Measurements from ENCODE around the gene EDC4. TPM values are rescaled to one million over a fixed set of nuclear protein-coding genes. Genes with fewer than 3 reads are reported as not detected.
A peak's percentile ranks its signal among the peaks of the same experiment; 100 is the strongest.

The EDC4 gene
- polyA plus RNA-seq, 2 of the 4 experiments (the other 2 are of a cell fraction): 21.0 to 54.9 TPM

GRCh38 chr16:67847064-67847861 is 25.6 kb upstream of the EDC4 start, which contains the start of gene CENPT (continued):
- TF ChIP-seq TFCP2L1 (CRISPR knock-in tag; IDR thresholded peaks at IDR 0.05): peak; percentile 47; the same call in 1 of the 2 replicates
- no peak for TF ChIP-seq JUNB (IDR thresholded peaks at IDR 0.05)
- TF ChIP-seq SMC3 (IDR thresholded peaks at IDR 0.05): no peak

GRCh38 chr16:67848118-67848517 is 24.7 kb upstream of the EDC4 start:
- ATAC-seq: no peak
- ChIA-PET CTCF (interaction anchor here (0.9 to 3.5 kb wide), 6 partner anchors 9 to 301 kb away, joined by 3 to 17 read pairs (median 3); partner anchors contain the start of gene NRN1L), POLR2A (no interaction called here)
- peak overlapping the region; percentile 89 to 98 for H3K27ac ChIP-seq
- TF ChIP-seq EHF (CRISPR knock-in tag; IDR thresholded peaks at IDR 0.05) (no peak), POLR2A (IDR thresholded peaks at IDR 0.05; ENCODE audit: low read length) (no peak), MAFK (IDR thresholded peaks at IDR 0.05; ENCODE audit: partially characterized antibody) (no peak), PBX3 (IDR thresholded peaks at IDR 0.05) (no peak), CTCF (IDR thresholded peaks at IDR 0.05) (no peak), TFCP2L1 (CRISPR knock-in tag; IDR thresholded peaks at IDR 0.05) (no peak), KDM1A (IDR thresholded peaks at IDR 0.05; ENCODE audit: low read depth) (no peak), KDM5A (IDR thresholded peaks at IDR 0.05) (no peak), ATOH8 (CRISPR knock-in tag; IDR thresholded peaks at IDR 0.05; ENCODE audit: low read depth) (no peak), FOXS1 (CRISPR knock-in tag; IDR thresholded peaks at IDR 0.05) (no peak)
- no peak for FAIRE-seq
- no peak for DNase-seq (ENCODE audit: low read depth in 1 of 2, low spot score in 1 of 2)
- peaks cover 35% of the 10 kb centered on the region for H3K4me1 ChIP-seq
- peak overlapping the region; percentile 93 for H3K4me3 ChIP-seq
- WGBS (ENCODE audit: missing lambda C conversion rate): 93% methylated on average over 11 of the region's 11 CpGs
- H3K9me3 ChIP-seq: no peaks in the 10 kb centered on the region
- H3K4me2 ChIP-seq: peak overlapping the region; percentile 98

GRCh38 chr16:67853670-67854069 is 19.2 kb upstream of the EDC4 start:
- Histone ChIP-seq H3K4me2 (no peak overlapping the region), H3K4me1 (peaks cover 30% of the 10 kb centered on the region), H3K27ac (no peak overlapping the region), H3K4me3 (no peak overlapping the region), H3K9me3 (no peaks in the 10 kb centered on the region)
- TF ChIP-seq HOXA7 (CRISPR knock-in tag; IDR thresholded peaks at IDR 0.05) (no peak), JUN (IDR thresholded peaks at IDR 0.05) (no peak), FOXS1 (CRISPR knock-in tag; IDR thresholded peaks at IDR 0.05) (no peak), FOSB (CRISPR knock-in tag; IDR thresholded peaks at IDR 0.05) (no peak), NPAS2 (CRISPR knock-in tag; IDR thresholded peaks at IDR 0.05; ENCODE audit: borderline replicate concordance) (no peak), PBX3 (IDR thresholded peaks at IDR 0.05) (no peak)
- ATAC-seq: no peak
- WGBS (ENCODE audit: missing lambda C conversion rate): 98% methylated on average over 3 of the region's 3 CpGs
- CTCF ChIA-PET: interaction anchor here (1.7 to 4.3 kb wide), 3 partner anchors 17 to 37 kb away, joined by 5 to 21 read pairs (median 13); partner anchors contain the start of gene NRN1L
- no peak for FAIRE-seq
- DNase-seq (ENCODE audit: low read depth in 1 of 2, low spot score in 1 of 2): no peak
- POLR2A ChIA-PET: no interaction called here

Data from A549 (cell line).